CD4-positive, alpha-beta T cell treated with Interleukin-21 for 1 hour (primary cell): ENCODE data around the gene CD8B.

Experiments used
- DNase-seq: peaks from one replicate; pipeline ENCODE4 v3.0.0-alpha.2; 2020

Gene CD8B

DNA sequence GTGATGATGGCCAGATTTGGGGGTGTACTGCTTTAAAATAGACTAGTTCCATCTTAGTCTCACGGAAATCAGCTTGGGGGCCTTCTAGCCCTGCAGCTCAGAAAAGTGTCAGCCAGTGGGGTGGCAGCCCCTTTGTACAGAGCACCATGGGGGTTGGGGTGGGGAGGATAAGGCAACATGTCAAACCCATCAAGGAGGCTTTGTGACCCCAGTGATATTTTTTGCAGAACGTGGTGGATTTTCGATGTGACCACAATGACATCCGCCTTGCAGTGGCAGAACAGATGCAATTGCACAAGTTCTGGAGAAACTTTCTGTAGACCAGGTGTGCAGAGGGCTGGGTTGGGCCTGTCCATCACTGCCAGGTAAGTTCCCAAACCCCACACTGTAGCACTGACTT lies 67.9 kb downstream of the CD8B start:
- peak; percentile 49 for DNase-seq

GRCh38 chr2:86791573-86791972 lies 70.1 kb downstream of the CD8B start:
- no peak for DNase-seq

DNA sequence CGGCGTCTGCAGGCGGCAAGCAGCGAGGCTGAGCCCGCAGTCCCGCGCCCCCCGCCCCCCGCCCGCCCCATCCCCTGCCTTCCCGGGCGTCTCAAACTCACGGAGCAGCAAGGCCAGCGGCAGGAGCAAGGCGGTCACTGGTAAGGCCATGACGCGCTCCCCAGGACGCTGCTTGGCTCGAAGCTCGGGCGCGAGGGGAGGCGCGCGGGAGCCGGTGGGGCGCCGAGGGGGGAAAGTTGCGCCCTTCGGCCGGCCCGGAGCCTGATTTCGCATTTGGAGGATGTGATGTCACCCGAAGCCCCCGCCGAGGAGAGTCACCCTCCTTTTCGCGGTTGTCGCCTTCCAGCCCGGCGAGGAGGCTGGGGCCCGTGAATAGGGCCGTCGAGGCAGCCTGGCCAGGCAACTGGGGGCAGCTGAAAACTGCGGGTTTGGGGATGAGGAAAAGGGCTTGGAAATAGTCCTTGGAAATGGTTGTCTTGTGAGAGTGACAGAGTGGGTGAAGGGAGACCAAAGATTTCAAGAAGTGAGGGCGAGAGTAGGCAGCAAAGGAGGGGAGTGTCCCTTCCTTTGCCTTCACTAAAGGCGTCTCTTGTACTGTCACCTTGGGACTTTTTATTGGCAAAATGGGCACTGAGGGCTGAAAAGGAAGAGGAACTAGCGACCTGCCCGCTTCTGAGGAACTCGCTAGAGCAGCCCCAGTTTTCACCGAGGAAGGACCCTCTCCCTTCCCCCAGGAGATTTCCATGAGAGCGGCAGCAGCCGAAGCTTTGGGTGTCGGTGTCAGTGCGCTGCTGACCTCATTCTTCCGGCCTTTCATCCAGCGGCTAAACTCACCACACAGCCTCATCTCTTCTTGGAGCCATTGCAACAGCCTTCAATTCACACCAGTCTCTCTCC lies 70.8 kb downstream of the CD8B start, which contains the start of gene CD8A:
Gene CD8A, minus strand, starts transcription at position 238 of the 897 bp plus-strand sequence. Its CDS starts 88 bp downstream, at position 150.
- peak; percentile 76 for DNase-seq

DNA sequence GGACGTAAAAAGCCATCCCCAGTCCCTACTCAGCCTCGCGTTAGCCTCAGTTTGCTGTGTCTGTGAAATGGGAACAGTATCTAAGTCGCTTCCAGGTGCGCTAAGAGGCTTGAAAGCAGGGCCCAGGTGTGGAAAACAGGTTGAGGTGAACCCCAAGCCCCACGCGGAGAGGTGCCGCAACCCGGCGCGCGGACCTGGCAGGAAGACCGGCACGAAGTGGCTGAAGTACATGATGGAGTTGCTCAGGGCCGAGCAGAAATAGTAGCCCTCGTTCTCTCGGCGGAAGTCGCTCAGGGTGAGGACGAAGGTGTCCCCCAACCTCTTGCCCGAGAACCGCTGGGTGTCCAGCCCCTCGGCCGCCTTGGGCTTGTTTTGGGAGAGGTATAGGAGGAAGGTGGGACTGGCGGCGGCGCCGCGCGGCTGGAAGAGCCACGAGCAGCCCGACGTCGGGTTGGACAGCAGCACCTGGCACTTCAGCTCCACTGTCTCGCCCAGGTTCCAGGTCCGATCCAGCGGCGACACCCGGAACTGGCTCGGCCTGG lies 71.5 kb downstream of the CD8B start:
- DNase-seq: no peak

GRCh38 chr2:86789687-86790133 lies 72.0 kb downstream of the CD8B start:
- no peak for DNase-seq

- DNase-seq: no peak
Measured at GRCh38 chr2:86788881-86789686, 72.6 kb downstream of the CD8B start.

DNA sequence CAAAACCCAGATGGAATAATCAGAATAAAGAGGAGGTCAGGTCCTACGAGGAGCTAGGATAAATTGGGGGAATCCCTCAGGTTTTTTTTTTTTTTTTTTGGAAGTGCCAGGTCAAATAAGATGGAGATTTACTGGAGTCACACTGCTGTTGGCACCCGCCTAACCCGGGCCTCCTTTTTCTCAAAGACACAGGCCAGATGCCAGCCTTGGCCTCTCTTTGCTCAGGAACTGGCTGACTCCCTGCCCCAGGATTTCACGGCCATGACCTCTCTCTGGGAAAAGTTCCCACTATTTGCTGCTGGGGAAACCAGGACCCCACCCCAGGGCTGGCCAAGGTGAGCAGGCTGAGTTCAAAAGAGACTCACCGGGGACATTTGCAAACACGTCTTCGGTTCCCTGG lies 73.5 kb downstream of the CD8B start:
- no peak for DNase-seq

- DNase-seq: peak; percentile 65
Measured at GRCh38 chr2:86787736-86788135, 74.0 kb downstream of the CD8B start.

GRCh38 chr2:86786001-86786536 lies 75.6 kb downstream of the CD8B start:
- DNase-seq: peak; percentile 89

DNA sequence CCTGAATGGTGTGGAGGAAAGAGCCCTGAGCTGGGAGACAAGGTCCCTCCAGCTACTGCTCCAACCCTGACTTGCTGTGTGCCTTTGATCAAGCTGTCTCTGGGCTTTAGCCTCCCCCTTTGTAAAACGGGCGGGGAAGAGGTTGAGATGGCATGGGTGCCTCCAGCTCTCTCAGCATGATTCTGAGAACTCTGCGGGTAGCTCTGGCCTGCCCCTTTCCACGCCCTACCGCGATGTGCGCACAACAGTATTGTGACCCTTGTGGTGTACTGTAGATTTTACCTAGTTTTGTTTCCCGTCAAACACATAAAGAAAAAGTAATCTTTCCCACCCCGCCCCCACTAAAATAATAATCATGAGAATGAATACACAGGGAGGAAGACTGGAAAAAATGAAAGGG lies 76.2 kb downstream of the CD8B start:
- DNase-seq: peak; percentile 85

DNA sequence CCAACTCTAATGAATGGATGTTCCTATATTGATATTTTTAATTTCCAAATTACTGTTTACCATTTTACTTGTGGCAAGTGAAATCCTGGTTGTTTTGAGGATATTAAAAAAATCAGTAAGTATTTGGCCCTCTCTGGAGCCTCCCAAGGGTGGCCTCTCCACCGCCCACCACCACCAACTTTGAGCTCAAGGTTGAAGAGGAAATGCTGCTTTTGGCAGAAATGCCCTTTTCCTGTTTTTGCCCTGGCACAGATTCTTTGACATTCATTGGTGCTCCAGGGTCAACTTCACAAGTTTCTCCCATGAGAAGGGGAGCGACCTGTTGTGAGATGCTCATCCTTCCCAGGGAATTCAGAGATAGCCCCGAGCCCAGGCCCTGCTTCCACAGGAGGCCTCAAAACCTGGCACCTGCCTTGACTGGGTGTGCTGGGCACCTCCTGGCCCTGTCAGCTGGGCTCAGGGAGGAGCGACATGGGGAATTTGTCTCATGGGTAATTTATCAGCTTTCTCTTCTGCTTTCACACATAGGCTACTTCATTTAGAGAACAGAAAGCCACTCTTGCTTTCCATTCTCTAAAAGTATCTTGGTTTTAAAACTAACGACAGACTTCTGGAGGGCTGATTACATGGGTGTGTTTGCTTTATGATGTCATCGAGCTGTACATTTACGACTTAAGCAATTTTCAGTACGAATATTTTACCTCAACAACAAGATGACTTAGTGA lies 77.9 kb downstream of the CD8B start:
- DNase-seq: peak; percentile 33

- DNase-seq: no peak
Measured at GRCh38 chr2:86782748-86783147, 78.9 kb downstream of the CD8B start.

DNA sequence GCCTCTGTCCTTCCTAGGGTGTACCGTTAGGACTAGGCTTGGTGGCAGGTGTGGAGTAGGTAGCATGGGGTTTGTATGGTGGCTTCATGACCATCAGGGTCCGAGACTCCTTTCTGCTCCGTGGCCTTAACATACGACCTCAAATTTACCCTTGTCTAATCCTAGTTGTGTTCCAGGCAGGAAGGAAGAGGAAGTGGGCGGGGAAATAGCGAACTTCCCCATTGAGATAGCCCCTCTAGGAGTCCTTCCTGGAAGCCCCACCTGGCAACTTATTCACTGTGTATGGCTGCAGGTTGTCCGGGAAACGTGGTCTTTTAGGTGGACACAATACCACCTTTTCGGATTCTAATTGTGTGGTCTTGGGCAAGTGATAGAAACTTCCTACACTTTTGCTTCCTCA lies 80.3 kb downstream of the CD8B start:
- no peak for DNase-seq

DNA sequence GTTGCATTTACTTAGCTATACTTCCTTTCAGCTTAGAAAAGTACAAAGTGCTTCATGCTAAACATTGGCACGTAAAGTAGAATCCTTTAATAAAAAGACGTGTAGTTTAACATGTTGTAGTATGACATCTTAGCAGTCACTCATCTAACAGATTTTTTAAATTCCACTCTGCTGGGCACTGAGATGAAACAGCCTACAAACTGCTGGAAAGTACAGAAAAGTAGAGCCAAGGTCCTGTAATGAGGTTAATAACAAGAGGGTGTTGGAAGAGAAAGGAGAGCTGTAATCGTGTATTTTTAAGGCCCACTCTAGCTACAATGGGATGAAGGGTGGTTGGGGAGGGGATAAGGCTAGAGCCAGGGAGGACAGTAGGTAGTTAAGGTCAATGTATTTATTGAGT lies 81.7 kb downstream of the CD8B start:
- no peak for DNase-seq

DNA sequence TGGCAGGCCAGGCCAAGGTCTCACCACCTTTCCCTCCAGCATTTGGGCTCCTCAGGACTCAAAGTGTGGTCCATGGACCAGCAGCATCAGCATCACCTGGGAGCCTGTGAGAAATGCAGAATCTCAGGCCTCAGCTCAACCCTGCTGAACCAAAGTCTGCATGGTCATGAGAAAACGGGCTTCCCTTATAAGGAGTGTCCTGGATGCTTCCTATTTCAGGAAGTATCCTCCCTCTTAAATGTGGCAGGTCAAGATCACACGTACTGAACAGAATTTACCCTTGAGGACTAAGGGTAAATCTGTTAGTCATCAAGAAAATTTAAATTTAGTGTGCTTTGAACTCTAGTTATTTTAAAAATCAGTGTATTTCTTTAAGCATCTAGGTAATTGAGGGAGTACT lies 82.7 kb downstream of the CD8B start:
- no peak for DNase-seq

- DNase-seq: no peak
Measured at GRCh38 chr2:86776532-86776931, 85.2 kb downstream of the CD8B start.

GRCh38 chr2:86775338-86775737 lies 86.3 kb downstream of the CD8B start:
- DNase-seq: no peak

GRCh38 chr2:86774862-86775261 lies 86.8 kb downstream of the CD8B start:
- DNase-seq: no peak

DNA sequence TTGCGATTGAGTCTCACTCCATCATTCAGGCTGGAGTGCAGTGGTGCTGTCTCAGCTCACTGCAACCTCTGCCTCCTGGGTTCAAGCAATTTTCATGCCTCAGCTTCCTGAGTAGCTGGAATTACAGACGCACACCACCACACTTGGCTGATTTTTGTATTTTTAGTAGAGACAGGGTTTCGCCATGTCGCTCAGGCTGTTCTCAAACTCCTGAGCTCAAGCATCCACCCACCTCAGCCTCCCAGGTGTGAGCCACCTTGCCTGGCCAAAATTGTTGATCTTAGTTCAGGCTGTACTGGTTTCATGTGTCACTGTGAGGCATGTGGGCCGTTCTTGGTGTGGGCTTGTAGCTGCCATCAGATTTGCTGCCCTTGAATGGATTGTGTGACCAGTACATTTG lies 89.1 kb downstream of the CD8B start:
- no peak for DNase-seq

- no peak for DNase-seq
Measured at GRCh38 chr2:86770816-86771301, 90.8 kb downstream of the CD8B start.

DNA sequence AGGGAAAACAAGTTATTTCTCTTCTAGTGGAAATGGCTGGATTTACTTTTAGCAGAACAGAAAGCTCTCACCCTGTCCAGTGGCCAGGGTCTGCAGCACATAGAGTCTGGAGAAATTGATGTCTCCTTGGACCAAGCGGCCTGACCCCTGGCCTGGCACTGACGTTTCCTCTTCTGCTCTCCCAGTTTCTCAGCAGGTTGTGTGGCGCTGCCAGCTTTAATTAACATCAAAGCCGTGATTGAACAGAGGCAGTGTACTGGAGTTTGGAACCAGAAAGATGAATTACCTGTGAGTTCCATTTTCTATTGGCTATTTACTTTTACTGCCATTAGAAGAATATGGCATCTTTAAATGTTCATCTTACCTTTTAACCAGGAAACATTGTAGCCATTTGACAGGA lies 91.8 kb downstream of the CD8B start:
- DNase-seq: no peak

GRCh38 chr2:86768189-86768949 lies 93.3 kb downstream of the CD8B start:
- no peak for DNase-seq
